Caco-2 (cell line): ENCODE data around the gene PYGO2. TPM values are rescaled to one million over a fixed set of nuclear protein-coding genes. Genes with fewer than 3 reads are reported as not detected.
"Not testable (repeated sequence)": the region's sequence is repeated elsewhere in the genome, so short reads cannot be mapped to it uniquely, and the experiment has no call there.

Experiments used
- BruUV-seq: library from RNA; stranded (reverse); fragments of 400-500 nt; replicated peaks from 2 replicates; lab custom pipeline; 2021; lab: Mats Ljungman, UMichigan
- CTCF ChIA-PET: fragments of 300-600 bp; sonication (Branson Sonifier 250); formaldehyde crosslinking; loops from one replicate; lab custom pipeline; 2022; ENCODE audit warnings: antibody characterized with exemption; lab: Charles Lee
- POLR2A ChIA-PET: fragments of 300-600 bp; sonication (Branson Sonifier 250); formaldehyde crosslinking; loops from one replicate; lab custom pipeline; 2022; ENCODE audit warnings: antibody characterized with exemption; lab: Charles Lee
- DNase-seq, 2 experiments: peaks; one replicate each; pipeline versions ENCODE4 v3.0.0 to v3.0.0-alpha.2; 2020 to 2022
- H3K27me3 ChIP-seq: replicated peaks from 2 replicates; pipeline ENCODE4 v1.6.0; 2011; ENCODE audit warnings: low read length; ENCODE audit not compliant: control insufficient read depth, insufficient read depth
- H3K36me3 ChIP-seq: 2 replicates; pipeline ENCODE4 v1.5.1; 2011; ENCODE audit warnings: low read length; ENCODE audit not compliant: control insufficient read depth, insufficient read depth
- H3K4me1 ChIP-seq: fragments of 250-450 bp; sonication (Bioruptor Pico); 2 replicates; pipeline ENCODE4 v1.5.1; 2020; ENCODE audit warnings: mild to moderate bottlenecking
- H3K4me3 ChIP-seq: 2 replicates; pipeline ENCODE4 v1.5.1; 2011; ENCODE audit warnings: low read depth, mild to moderate bottlenecking, control low read depth, low read length
- H3K9me3 ChIP-seq: fragments of 250-450 bp; sonication (Bioruptor Pico); 2 replicates; pipeline ENCODE4 v1.5.1; 2020; ENCODE audit warnings: mild to moderate bottlenecking, moderate library complexity
- H3K27ac Mint-ChIP-seq: one replicate; pipeline ENCODE4 v1.8.0; 2022; ENCODE audit warnings: mixed read lengths; ENCODE audit not compliant: unreplicated experiment
- H3K27me3 Mint-ChIP-seq: one replicate; pipeline ENCODE4 v1.8.0; 2022; ENCODE audit warnings: mixed read lengths; ENCODE audit not compliant: insufficient read depth, unreplicated experiment
- H3K36me3 Mint-ChIP-seq: one replicate; pipeline ENCODE4 v1.8.0; 2022; ENCODE audit warnings: mild to moderate bottlenecking, mixed read lengths; ENCODE audit not compliant: insufficient read depth, unreplicated experiment
- H3K4me1 Mint-ChIP-seq: one replicate; pipeline ENCODE4 v1.8.0; 2022; ENCODE audit warnings: low read depth, mixed read lengths; ENCODE audit not compliant: unreplicated experiment
- H3K4me3 Mint-ChIP-seq: one replicate; pipeline ENCODE4 v1.8.0; 2022; ENCODE audit warnings: mild to moderate bottlenecking, moderate library complexity, mixed read lengths; ENCODE audit not compliant: unreplicated experiment
- H3K9me3 Mint-ChIP-seq: one replicate; pipeline ENCODE4 v1.8.0; 2022; ENCODE audit warnings: mixed read lengths; ENCODE audit not compliant: unreplicated experiment
- CTCF ChIP-seq, 2 experiments: fragments of 200-600 bp in 1 of 2; IDR thresholded peaks; 1 replicate in 1 of 2; 2 replicates in 1 of 2; pipeline versions ENCODE4 v1.5.1 to v1.8.0; 2011 to 2022; ENCODE audit warnings: antibody characterized with exemption in 1 of 2, control low read depth in 1 of 2, inconsistent platforms in 1 of 2, low read depth in 1 of 2, low read length in 1 of 2, mild to moderate bottlenecking in 1 of 2, moderate library complexity in 1 of 2; ENCODE audit not compliant: insufficient read depth in 1 of 2, severe bottlenecking in 1 of 2, unreplicated experiment in 1 of 2
- intact Hi-C: fragments of 100-400 bp; cut with micrococcal nuclease; formaldehyde crosslinking; loops from one replicate; pipeline ENCODE4 v1.10.0; 2022; ENCODE audit not compliant: unreplicated experiment
- total RNA-seq: library from RNA; stranded (reverse); gene quantifications from 2 replicates; pipeline ENCODE4 v1.2.3, GENCODE V29; 2022

The PYGO2 gene
- total RNA-seq, 1 experiment from 2014 or later, result 34.9 TPM

- H3K9me3 Mint-ChIP-seq, BruUV-seq, H3K4me3 ChIP-seq, H3K9me3 ChIP-seq, H3K4me3 Mint-ChIP-seq, H3K27me3 Mint-ChIP-seq, H3K27me3 ChIP-seq, H3K36me3 ChIP-seq, H3K27ac Mint-ChIP-seq: not testable (repeated sequence)
- intact Hi-C loops, result loop anchor here (1.0 kb wide), 1 partner anchor 34 kb away; the partner anchor contains the start of gene PYGO2
- peak; percentile 28 to 73 for TF ChIP-seq CTCF (IDR thresholded peaks at IDR 0.05; ENCODE audit: insufficient read depth in 1 of 2, low read depth in 1 of 2, low read length in 1 of 2, severe bottlenecking in 1 of 2, unreplicated experiment in 1 of 2)
- DNase-seq, result peak; percentile 78 to 80
- H3K4me1 ChIP-seq, result 0 out of 2 replicates have a peak, but pooled peaks cover 11% of the 10 kb centered on the region
- ChIA-PET POLR2A (interaction anchor here (0.7 to 1.8 kb wide), 3 partner anchors 12 to 22 kb away, joined by 3 to 5 read pairs (median 4); partner anchors contain the start of gene FLAD1), CTCF (interaction anchor here (0.7 to 1.4 kb wide), 7 partner anchors 12 to 89 kb away, joined by 3 to 9 read pairs (median 6); partner anchors contain the start of genes FLAD1 and SHC1)
- Mint-ChIP-seq H3K4me1 (peaks cover 26% of the 10 kb centered on the region), H3K36me3 (peaks cover 24% of the 10 kb centered on the region)
Observed at GRCh38 chr1:154995301-154995983, 33.9 kb upstream of the PYGO2 start.

GRCh38 chr1:154994591-154994990, 33.0 kb upstream of the PYGO2 start:
- no peaks in the 10 kb centered on the region for H3K9me3 ChIP-seq
- CTCF ChIA-PET, result interaction anchor here (0.6 to 1.6 kb wide), 6 partner anchors 11 to 1031 kb away, joined by 3 to 8 read pairs (median 6); partner anchors contain the start of genes FLAD1, PBXIP1, PYGO2 and SLC39A1
- Mint-ChIP-seq H3K27me3 (no peaks in the 10 kb centered on the region), H3K4me3 (no peak overlapping the region), H3K27ac (peak overlapping the region; percentile 48), H3K9me3 (no peaks in the 10 kb centered on the region), H3K4me1 (peaks cover 26% of the 10 kb centered on the region), H3K36me3 (peaks cover 21% of the 10 kb centered on the region)
- H3K36me3 ChIP-seq, result peaks cover 2% of the 10 kb centered on the region; the same call in 1 of the 2 replicates
- intact Hi-C loops, result no loop called here
- POLR2A ChIA-PET, result interaction anchor here (0.7 to 1.4 kb wide), 3 partner anchors 12 to 33 kb away, joined by 3 to 7 read pairs (median 6); partner anchors contain the start of genes FLAD1 and PYGO2
- no TSS peak for BruUV-seq
- DNase-seq, result no peak
- H3K4me3 ChIP-seq, result no peak overlapping the region
- TF ChIP-seq CTCF (IDR thresholded peaks at IDR 0.05; ENCODE audit: insufficient read depth in 1 of 2, low read depth in 1 of 2, low read length in 1 of 2, severe bottlenecking in 1 of 2, unreplicated experiment in 1 of 2), result no peak
- H3K27me3 ChIP-seq, result no peaks in the 10 kb centered on the region
- H3K4me1 ChIP-seq, result 0 out of 2 replicates have a peak, but pooled peaks cover 11% of the 10 kb centered on the region

GRCh38 chr1:154994269-154994587, 32.6 kb upstream of the PYGO2 start:
- Histone ChIP-seq H3K27me3 (no peaks in the 10 kb centered on the region), H3K4me1 (0 out of 2 replicates have a peak, but pooled peaks cover 11% of the 10 kb centered on the region), H3K9me3 (no peaks in the 10 kb centered on the region), H3K4me3 (no peak overlapping the region), H3K36me3 (peaks cover 3% of the 10 kb centered on the region; the same call in 1 of the 2 replicates)
- no peak for DNase-seq
- H3K4me3 Mint-ChIP-seq, result no peak overlapping the region
- BruUV-seq, result no TSS peak
- H3K4me1 Mint-ChIP-seq, result peaks cover 26% of the 10 kb centered on the region
- CTCF ChIA-PET, result interaction anchor here (0.6 to 1.8 kb wide), 7 partner anchors 11 to 1031 kb away, joined by 3 to 8 read pairs (median 6); partner anchors contain the start of genes FLAD1, PBXIP1, PYGO2 and SLC39A1
- H3K36me3 Mint-ChIP-seq, result peaks cover 21% of the 10 kb centered on the region
- H3K9me3 Mint-ChIP-seq, result no peaks in the 10 kb centered on the region
- peak overlapping the region; percentile 48 for H3K27ac Mint-ChIP-seq
- no peak for TF ChIP-seq CTCF (IDR thresholded peaks at IDR 0.05; ENCODE audit: insufficient read depth in 1 of 2, low read depth in 1 of 2, low read length in 1 of 2, severe bottlenecking in 1 of 2, unreplicated experiment in 1 of 2)
- POLR2A ChIA-PET, result interaction anchor here (1.2 to 1.5 kb wide), 3 partner anchors 11 to 33 kb away, joined by 6 to 14 read pairs (median 7); partner anchors contain the start of genes CKS1B, FLAD1 and PYGO2
- no peaks in the 10 kb centered on the region for H3K27me3 Mint-ChIP-seq
- intact Hi-C loops, result no loop called here
